SK-N-MC (cell line): ENCODE results near the gene SLC17A1.

Experiments
- DNase-seq: peaks from one replicate; pipeline ENCODE4 v3.0.0-alpha.2; 2011; ENCODE audit warnings: low read depth, low spot score
- H3K27ac ChIP-seq: fragments of 200-600 bp; sonication (generic); 2 replicates; pipeline ENCODE4 v1.5.1; 2016; ENCODE audit warnings: mixed run types
- H3K36me3 ChIP-seq: fragments of 200-600 bp; sonication (generic); 2 replicates; pipeline ENCODE4 v1.6.1; 2017; ENCODE audit warnings: antibody characterized with exemption, low read length, mixed read lengths; ENCODE audit not compliant: insufficient read depth
- H3K4me3 ChIP-seq: fragments of 200-600 bp; sonication (generic); 2 replicates; pipeline ENCODE4 v1.5.1; 2016
- H3K9ac ChIP-seq: fragments of 200-600 bp; sonication (generic); 2 replicates; pipeline ENCODE4 v1.8.0; 2017; ENCODE audit warnings: mixed run types, mixed read lengths; ENCODE audit not compliant: insufficient read length
- H3K9me3 ChIP-seq: fragments of 200-600 bp; sonication (generic); 2 replicates; pipeline ENCODE4 v1.6.1; 2017; ENCODE audit warnings: low read depth, mild to moderate bottlenecking, antibody characterized with exemption, low read length, moderate library complexity, mixed read lengths
- EZH2 ChIP-seq: fragments of 200-600 bp; sonication (generic); IDR thresholded peaks from one replicate; pipeline ENCODE4 v1.6.1; 2017; ENCODE audit warnings: antibody characterized with exemption
- FOXP2 ChIP-seq: optimal IDR thresholded peaks from 2 replicates; pipeline ENCODE3; 2011; ENCODE audit warnings: mild to moderate bottlenecking, moderate library complexity; ENCODE audit not compliant: insufficient read depth; ENCODE audit errors: extremely low read length, control extremely low read depth
- POLR2AphosphoS5 ChIP-seq: IDR thresholded peaks from 2 replicates; pipeline ENCODE4 v1.6.1; 2012; ENCODE audit warnings: mild to moderate bottlenecking, low read depth, low read length, borderline replicate concordance

SLC17A1 gene

GRCh38 chr6:25815194-25815593, 16.7 kb downstream of the SLC17A1 start:
- DNase-seq, result no peak
- TF ChIP-seq EZH2, result no peak
- no peak for TF ChIP-seq FOXP2
- no peak for TF ChIP-seq POLR2AphosphoS5
- no peaks in the 10 kb centered on the region for H3K9me3 ChIP-seq

GRCh38 chr6:25804804-25805203, 27.0 kb downstream of the SLC17A1 start:
- Histone ChIP-seq H3K4me3 (no peak overlapping the region), H3K27ac (no peak overlapping the region), H3K36me3 (no peaks in the 10 kb centered on the region), H3K9me3 (no peaks in the 10 kb centered on the region), H3K9ac (no peak overlapping the region)
- TF ChIP-seq POLR2AphosphoS5 (no peak), EZH2 (no peak), FOXP2 (no peak)
- no peak for DNase-seq

More at GRCh38 chr6:25815194-25815593, 16.7 kb downstream of the SLC17A1 start:
- H3K9ac ChIP-seq, result no peak overlapping the region
- no peaks in the 10 kb centered on the region for H3K36me3 ChIP-seq
- no peak overlapping the region for H3K4me3 ChIP-seq
- no peak overlapping the region for H3K27ac ChIP-seq

GRCh38 chr6:25801436-25801835, 30.4 kb downstream of the SLC17A1 start:
- Histone ChIP-seq H3K36me3 (no peaks in the 10 kb centered on the region), H3K27ac (no peak overlapping the region), H3K4me3 (no peak overlapping the region), H3K9ac (no peak overlapping the region), H3K9me3 (no peaks in the 10 kb centered on the region)
- TF ChIP-seq POLR2AphosphoS5 (no peak), FOXP2 (no peak), EZH2 (no peak)
- DNase-seq, result no peak

- Histone ChIP-seq H3K36me3 (no peaks in the 10 kb centered on the region), H3K4me3 (no peak overlapping the region), H3K9ac (no peak overlapping the region), H3K9me3 (no peaks in the 10 kb centered on the region), H3K27ac (no peak overlapping the region)
- TF ChIP-seq FOXP2 (no peak), EZH2 (no peak), POLR2AphosphoS5 (no peak)
- DNase-seq, result no peak
Measured at GRCh38 chr6:25794784-25795183, 37.1 kb downstream of the SLC17A1 start.

GRCh38 chr6:25793970-25794369, 37.9 kb downstream of the SLC17A1 start:
- Histone ChIP-seq H3K27ac (no peak overlapping the region), H3K36me3 (no peaks in the 10 kb centered on the region), H3K9ac (no peak overlapping the region), H3K9me3 (no peaks in the 10 kb centered on the region), H3K4me3 (no peak overlapping the region)
- DNase-seq, result no peak
- no peak for TF ChIP-seq EZH2
- TF ChIP-seq POLR2AphosphoS5, result no peak
- no peak for TF ChIP-seq FOXP2

- Histone ChIP-seq H3K4me3 (no peak overlapping the region), H3K27ac (no peak overlapping the region), H3K9ac (no peak overlapping the region), H3K9me3 (no peaks in the 10 kb centered on the region), H3K36me3 (no peaks in the 10 kb centered on the region)
- DNase-seq, result no peak
- no peak for TF ChIP-seq EZH2
- TF ChIP-seq FOXP2, result no peak
- no peak for TF ChIP-seq POLR2AphosphoS5
Measured at GRCh38 chr6:25792016-25792415, 39.8 kb downstream of the SLC17A1 start.

GRCh38 chr6:25789475-25789874, 42.4 kb downstream of the SLC17A1 start:
- TF ChIP-seq FOXP2, result no peak
- TF ChIP-seq EZH2, result no peak
- TF ChIP-seq POLR2AphosphoS5, result no peak
- Histone ChIP-seq H3K9me3 (no peaks in the 10 kb centered on the region), H3K4me3 (no peak overlapping the region), H3K9ac (no peak overlapping the region), H3K36me3 (no peaks in the 10 kb centered on the region), H3K27ac (no peak overlapping the region)
- DNase-seq, result no peak

- H3K9me3 ChIP-seq, result no peaks in the 10 kb centered on the region
- no peak overlapping the region for H3K9ac ChIP-seq
- H3K27ac ChIP-seq, result no peak overlapping the region
- peak; percentile 14 for DNase-seq
- no peak overlapping the region for H3K4me3 ChIP-seq
- H3K36me3 ChIP-seq, result no peaks in the 10 kb centered on the region
- TF ChIP-seq EZH2, result no peak
- TF ChIP-seq FOXP2, result no peak
- TF ChIP-seq POLR2AphosphoS5, result no peak
Measured at GRCh38 chr6:25788305-25788922, 43.4 kb downstream of the SLC17A1 start.

- H3K9ac ChIP-seq, result no peak overlapping the region
- no peak for TF ChIP-seq EZH2
- TF ChIP-seq FOXP2, result no peak
- no peak for DNase-seq
- H3K4me3 ChIP-seq, result no peak overlapping the region
- no peak overlapping the region for H3K27ac ChIP-seq
- H3K36me3 ChIP-seq, result no peaks in the 10 kb centered on the region
- no peaks in the 10 kb centered on the region for H3K9me3 ChIP-seq
Measured at GRCh38 chr6:25787428-25787827, 44.4 kb downstream of the SLC17A1 start.
